Astrocyte of the spinal cord (primary cell): Measurements from ENCODE around the gene CCBE1.

Experiments
- DNase-seq: peaks from one replicate; pipeline ENCODE4 v3.0.0; 2011; ENCODE audit warnings: low read depth, low spot score
- H3K4me3 ChIP-seq: 2 replicates; pipeline ENCODE4 v1.5.1; 2011; ENCODE audit warnings: low read depth, mild to moderate bottlenecking, low read length, moderate library complexity
- CTCF ChIP-seq: IDR thresholded peaks from 2 replicates; pipeline ENCODE4 v1.5.1; 2012; ENCODE audit warnings: low read depth, mild to moderate bottlenecking, low read length, inconsistent platforms
- in situ Hi-C: cut with HindIII; loops from 2 replicates; pipeline ENCODE4 v1.10.0; 2017; ENCODE audit warnings: low sequenced_read_pairs

CCBE1 gene

GRCh38 chr18:59431131-59431530 lies 266.1 kb downstream of the CCBE1 start:
- H3K4me3 ChIP-seq: no peak overlapping the region
- in situ Hi-C loops: no loop called here
- DNase-seq: no peak
- TF ChIP-seq CTCF: no peak

GRCh38 chr18:59429608-59430007 lies 267.6 kb downstream of the CCBE1 start:
- in situ Hi-C loops: no loop called here
- H3K4me3 ChIP-seq: no peak overlapping the region
- DNase-seq: no peak
- TF ChIP-seq CTCF: no peak

- no peak for TF ChIP-seq CTCF
- in situ Hi-C loops: no loop called here
- no peak for DNase-seq
- H3K4me3 ChIP-seq: no peak overlapping the region
These were observed 269.2 kb downstream of the CCBE1 start for GRCh38 chr18:59428018-59428417.

GRCh38 chr18:59426855-59427254 lies 270.4 kb downstream of the CCBE1 start:
- DNase-seq: no peak
- no peak overlapping the region for H3K4me3 ChIP-seq
- in situ Hi-C loops: no loop called here
- TF ChIP-seq CTCF: no peak

DNA sequence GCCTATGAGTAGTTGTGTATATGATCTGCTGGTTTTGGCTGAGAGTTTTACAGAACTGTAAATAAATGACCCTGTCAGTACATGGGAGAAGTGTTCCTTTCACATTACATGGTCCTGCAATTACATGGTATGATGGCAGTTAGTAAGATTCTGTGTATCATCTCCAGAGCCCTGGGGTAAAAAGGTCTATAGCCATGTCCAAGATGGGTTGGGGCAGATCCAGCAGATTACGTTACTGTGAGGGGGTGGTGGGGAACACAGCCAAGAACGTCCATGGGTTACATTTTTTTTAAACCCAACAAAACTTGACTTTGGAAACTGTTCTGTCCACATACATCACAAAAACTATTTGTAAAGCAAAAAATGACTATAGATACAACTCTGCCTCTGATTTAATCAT lies 274.0 kb downstream of the CCBE1 start:
- in situ Hi-C loops: no loop called here
- DNase-seq: no peak
- no peak for TF ChIP-seq CTCF
- no peak overlapping the region for H3K4me3 ChIP-seq

DNA sequence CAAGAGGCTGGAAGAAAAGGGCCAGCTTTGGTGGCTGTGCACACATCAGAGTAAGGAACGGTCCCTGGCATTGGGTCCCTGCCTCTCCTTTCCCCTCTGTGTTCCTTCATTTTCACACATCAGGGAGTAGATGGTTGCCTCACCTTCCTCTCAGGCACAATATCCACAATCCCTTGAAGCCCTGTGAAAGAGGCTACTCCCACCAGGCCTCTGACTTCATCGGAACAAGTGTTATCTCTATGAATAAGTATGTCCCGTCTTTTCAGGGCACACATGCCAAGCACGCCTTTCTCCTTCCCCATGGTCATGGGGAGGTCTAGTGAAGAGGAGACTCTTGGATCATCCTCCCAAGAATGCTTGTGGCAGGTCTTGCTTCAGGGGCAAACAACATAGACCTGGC lies 277.0 kb downstream of the CCBE1 start:
- no peak for DNase-seq
- in situ Hi-C loops: no loop called here
- H3K4me3 ChIP-seq: no peak overlapping the region
- no peak for TF ChIP-seq CTCF

- DNase-seq: no peak
- no peak overlapping the region for H3K4me3 ChIP-seq
- no peak for TF ChIP-seq CTCF
- in situ Hi-C loops: no loop called here
These were observed 277.8 kb downstream of the CCBE1 start for GRCh38 chr18:59419386-59419785.
